GM19468 (cell line): ENCODE measurements around the gene RAB33B.
"Not testable (repeated sequence)": the region's sequence is repeated elsewhere in the genome, so short reads cannot be mapped to it uniquely, and the experiment has no call there.

Experiments
- ATAC-seq: cut with Tn5 transposase; IDR thresholded peaks from one replicate; pipeline ENCODE4 v1.9.1; 2021; ENCODE audit warnings: mild to moderate bottlenecking, moderate library complexity, moderate number of reproducible peaks; ENCODE audit not compliant: unreplicated experiment; ENCODE audit errors: extremely low read depth

Gene RAB33B

DNA sequence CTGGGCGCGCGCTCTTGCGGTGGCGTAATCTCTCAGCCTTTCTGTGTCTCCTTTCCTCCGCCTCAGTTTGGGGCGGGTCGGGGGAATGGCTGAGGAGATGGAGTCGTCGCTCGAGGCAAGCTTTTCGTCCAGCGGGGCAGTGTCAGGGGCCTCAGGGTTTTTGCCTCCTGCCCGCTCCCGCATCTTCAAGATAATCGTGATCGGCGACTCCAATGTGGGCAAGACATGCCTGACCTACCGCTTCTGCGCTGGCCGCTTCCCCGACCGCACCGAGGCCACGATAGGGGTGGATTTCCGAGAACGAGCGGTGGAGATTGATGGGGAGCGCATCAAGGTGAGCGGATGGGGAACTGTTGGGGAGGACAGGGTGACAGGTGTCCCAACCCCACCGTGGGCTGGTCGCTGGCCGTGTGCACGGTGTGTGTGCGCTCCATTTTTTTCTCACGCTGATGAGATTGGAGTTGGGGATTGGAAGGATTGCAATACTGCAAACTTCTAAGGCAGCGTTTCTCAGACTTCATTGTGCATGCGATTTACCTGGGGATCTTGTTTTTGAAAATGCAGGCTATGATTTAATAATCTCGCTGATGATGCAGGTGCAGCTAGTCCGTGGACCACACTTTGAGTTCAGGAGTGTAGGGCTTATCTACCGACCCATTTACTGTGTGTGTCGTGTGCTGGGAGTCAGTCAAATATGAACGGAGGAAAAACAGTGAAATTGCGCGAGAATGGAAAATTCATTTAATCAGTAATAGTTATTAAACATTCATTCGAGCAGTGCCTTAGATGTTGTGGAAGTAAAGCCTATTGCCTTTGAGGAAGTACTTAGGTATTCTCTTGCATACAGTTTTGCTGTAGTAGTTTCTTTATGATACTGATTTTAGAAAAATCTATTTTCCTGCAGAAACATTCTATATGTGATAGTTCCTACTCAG is at the start of gene RAB33B:
Gene RAB33B (plus strand): TSS at position 11 of the 935 bp plus-strand sequence. CDS start 75 bp downstream, at position 86.
- ATAC-seq = no peak

DNA sequence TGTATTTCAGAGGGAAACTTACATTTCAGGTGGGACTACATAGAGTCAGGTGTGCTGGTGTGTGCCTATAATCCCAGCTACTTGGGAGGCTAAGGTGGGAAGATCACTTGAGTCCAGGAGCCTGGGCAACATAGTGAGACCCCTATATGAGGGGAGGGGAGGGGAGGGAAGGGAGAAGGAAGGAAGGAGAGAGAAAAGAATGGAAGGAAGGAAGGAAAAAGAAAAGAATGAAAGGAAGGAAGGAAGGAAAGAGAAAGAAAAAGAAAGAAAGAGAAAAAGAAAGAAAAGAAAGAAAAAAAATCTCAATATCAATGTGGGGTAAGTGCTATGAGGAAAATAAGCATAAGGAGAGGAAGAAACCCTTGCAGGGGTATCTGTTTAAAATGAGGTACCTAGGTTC is 43.6 kb upstream of the RAB33B start:
- no peak for ATAC-seq

DNA sequence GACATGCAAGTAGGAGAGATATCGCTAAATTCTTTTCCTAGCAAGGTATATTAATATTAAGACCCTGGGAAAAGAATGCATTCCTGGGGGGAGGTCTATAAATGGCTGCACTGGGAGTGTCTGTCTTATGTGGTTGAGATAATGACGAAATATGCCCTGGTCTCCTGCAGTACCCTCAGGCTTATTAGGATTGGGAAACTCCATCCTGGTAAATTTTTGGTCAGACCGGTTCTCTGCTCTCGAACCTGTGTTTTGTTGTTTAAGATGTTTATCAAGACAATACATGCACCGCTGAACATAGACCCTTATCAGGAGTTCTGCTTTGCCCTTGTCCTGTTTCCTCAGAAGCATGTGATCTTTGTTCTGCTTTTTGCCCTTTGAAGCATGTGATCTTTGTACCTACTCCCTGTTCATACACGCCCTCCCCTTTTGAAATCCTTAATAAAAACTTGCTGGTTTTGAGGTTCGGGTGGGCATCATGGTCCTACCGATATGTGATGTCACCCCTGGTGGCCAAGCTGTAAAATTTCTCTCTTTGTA is 39.2 kb upstream of the RAB33B start:
- ATAC-seq = not testable (repeated sequence)

GRCh38 chr4:139416073-139416673 is 37.7 kb upstream of the RAB33B start:
- no peak for ATAC-seq

DNA sequence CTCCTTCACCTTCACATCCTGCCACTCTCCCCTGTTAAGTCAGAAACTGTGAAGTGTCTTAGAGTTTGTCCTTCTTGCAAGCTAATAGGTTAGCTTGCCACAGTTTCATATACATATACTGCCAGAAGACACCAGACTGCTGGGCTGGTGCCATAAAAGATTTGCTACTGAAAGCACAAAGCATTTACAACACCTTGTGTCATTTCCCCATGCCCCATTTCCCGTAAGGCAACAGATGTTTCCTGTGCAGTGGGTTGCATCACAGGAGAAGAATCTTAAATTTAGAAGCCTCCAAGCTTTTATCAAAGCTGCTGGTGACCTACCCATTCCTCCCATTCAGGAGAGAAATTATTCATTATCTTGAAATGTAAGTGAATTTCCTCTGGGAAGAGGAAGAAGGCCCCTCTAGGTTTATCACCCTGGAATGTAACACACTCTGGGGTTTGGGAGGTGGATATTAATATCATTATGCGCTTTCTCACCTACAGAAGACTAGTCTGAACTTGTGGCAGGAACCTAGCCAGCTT is 34.5 kb upstream of the RAB33B start:
- peak; percentile 89 for ATAC-seq

- ATAC-seq = no peak
Measured at GRCh38 chr4:139420652-139421051, 33.3 kb upstream of the RAB33B start.

- no peak for ATAC-seq
Measured at GRCh38 chr4:139436122-139436521, 17.8 kb upstream of the RAB33B start.

GRCh38 chr4:139438141-139438540 is 15.8 kb upstream of the RAB33B start:
- no peak for ATAC-seq

DNA sequence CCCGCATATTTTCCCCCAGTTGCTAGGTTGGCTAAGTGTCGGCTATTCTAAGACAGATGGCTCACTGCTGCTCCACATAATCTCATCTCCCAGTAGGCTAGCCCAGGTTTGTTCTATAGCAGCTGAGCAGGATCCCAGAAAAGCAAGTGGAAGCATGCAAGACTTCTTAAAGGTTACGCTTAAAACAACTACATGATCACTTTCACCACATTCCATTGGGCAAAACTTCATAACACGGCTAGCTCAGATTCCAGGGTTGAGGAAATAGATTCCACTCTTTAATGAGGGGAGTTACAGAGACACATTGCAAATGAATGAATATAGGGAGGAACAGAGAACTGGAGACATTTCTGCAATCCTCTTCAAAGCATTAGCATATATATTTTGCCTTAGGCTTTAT is 12.9 kb upstream of the RAB33B start:
- no peak for ATAC-seq

- ATAC-seq = no peak
Measured at GRCh38 chr4:139443661-139444060, 10.3 kb upstream of the RAB33B start.

GRCh38 chr4:139444881-139445280 is 9.0 kb upstream of the RAB33B start:
- ATAC-seq = not testable (repeated sequence)

- not testable (repeated sequence) for ATAC-seq
Measured at GRCh38 chr4:139447078-139447477, 6.8 kb upstream of the RAB33B start.

GRCh38 chr4:139450586-139450985 is 3.3 kb upstream of the RAB33B start:
- no peak for ATAC-seq

- no peak for ATAC-seq
Measured at GRCh38 chr4:139451997-139452396, 1.9 kb upstream of the RAB33B start.

DNA sequence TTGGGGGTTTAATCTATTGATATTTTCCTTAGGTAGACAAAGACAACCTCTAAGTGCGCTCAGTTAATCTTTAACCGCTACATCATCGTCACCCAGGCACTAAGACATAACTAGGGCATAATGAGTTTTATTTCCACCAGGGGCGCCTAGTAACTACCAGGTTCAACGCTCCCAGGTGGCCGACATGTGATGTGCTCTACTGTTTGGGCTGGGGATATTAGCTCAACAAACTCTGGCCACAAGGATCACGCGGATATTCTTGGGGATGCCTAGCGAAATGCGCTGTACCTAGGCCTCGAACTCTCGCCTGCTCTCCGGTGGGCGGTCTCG is 915 bp upstream of the RAB33B start:
- ATAC-seq = peak; percentile 37

DNA sequence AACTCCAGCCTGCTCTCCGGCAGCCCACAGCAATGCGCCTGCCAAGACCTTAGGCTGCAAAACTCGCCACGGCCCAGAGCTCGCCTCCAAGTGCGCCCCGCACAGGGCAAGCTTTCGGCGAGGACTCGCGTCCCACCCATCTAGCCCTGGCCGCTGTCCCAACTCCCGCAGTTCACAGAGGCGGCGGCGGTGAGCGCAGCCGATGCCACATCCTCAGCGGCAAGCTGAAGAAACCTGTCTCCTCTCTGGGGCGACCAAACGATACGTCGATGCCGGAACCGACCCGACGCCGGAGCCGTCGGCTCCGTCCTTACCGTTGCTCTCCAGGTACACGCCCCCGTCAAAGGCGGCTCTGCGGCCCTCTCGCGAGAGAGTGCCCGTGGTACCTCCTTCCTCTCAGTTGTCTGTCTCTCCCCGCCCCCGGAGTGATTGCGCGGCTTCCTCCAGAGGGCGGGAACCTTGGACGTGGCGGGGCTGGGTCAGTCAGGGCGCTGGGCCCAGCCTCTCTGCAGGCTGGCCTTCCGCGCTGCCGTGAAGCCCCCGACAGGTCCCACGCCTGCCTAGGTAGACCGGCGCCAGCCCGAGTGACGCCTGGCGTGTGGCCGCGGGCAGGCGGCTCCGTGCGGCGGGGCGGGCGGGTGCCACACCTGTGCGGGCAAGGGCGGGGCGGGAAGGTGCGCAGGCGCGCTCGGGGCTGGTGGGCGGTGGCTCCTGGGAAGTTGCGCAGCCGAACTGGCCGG is 380 bp upstream of the RAB33B start:
- peak; percentile 83 for ATAC-seq

DNA sequence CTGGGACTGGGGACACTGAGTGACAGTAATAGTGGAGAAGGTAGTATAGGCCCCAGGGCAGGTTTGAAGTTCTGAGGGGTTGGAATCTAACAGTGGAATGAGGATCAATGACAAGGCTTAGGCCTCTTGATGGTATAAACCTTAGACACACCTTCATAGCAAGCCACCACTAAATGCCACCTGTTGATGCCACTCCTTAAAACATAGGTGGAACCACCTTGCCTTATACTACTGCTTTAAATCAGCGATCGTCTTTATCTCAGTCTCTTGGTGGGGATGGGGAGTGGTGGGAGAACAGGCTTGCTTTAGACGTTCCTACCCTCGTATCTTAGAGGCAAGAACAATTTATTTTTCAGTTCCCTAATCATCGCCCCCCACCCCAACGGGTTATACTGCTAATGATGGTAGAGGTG is 1.2 kb downstream of the RAB33B start:
- no peak for ATAC-seq

GRCh38 chr4:139457318-139457717 is 3.4 kb downstream of the RAB33B start:
- ATAC-seq = no peak

DNA sequence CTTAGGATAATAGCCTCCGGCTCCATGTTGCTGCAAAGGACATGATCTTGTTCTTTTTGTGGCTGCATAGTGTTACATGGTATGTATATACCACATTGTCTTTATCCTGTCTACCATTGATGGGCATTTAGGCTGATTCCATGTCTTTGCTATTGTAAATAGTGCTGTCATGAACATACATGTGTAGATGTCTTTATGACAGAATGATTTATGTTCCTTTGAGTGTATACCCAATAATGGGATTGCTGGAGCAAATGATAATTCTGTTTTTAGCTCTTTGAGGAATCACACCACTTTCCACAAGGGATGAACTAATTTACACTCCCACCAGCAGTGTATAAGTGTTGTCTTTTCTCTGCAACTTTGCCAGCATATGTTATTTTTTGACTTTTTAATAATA is 4.6 kb downstream of the RAB33B start:
- ATAC-seq = no peak

DNA sequence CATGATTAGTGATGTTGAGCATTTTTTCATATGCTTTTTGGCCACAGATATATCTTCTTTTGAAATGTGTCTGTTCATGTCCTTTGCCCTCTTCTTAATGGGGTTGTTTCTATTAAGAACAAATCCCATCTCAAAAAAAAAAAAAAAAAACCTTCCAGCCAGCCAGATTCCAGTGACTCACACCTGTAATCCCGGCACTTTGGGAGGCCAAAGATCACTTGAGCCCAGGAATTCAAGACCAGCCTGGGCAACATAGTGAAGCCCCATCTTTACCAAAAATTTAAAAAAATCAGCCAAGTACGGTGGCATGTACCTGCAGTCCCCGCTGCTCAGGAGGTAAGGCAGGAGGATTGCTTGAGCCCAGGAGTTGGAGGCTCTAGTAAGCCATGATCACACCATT is 5.1 kb downstream of the RAB33B start:
- no peak for ATAC-seq
